ENCODE measurements around the gene AGRN.
"Not testable (repeated sequence)": the region's sequence is repeated elsewhere in the genome, so short reads cannot be mapped to it uniquely, and the experiment has no call there.

The AGRN gene

GRCh38 chr1:1092894-1093609 is 73.1 kb downstream of the AGRN start:
- no peak for DNase-seq (ENCODE audit: low read depth)

- DNase-seq (ENCODE audit: low read depth), result no peak
These were observed 73.7 kb downstream of the AGRN start for GRCh38 chr1:1093610-1093943.

GRCh38 chr1:1094981-1095380 is 75.1 kb downstream of the AGRN start:
- no peak for DNase-seq (ENCODE audit: low read depth)

GRCh38 chr1:1096136-1096535 is 76.2 kb downstream of the AGRN start:
- DNase-seq (ENCODE audit: low read depth), result not testable (repeated sequence)

GRCh38 chr1:1098681-1099421 is 78.9 kb downstream of the AGRN start:
- DNase-seq (ENCODE audit: low read depth), result no peak

- DNase-seq (ENCODE audit: low read depth), result no peak
These were observed 79.7 kb downstream of the AGRN start for GRCh38 chr1:1099506-1100183.

GRCh38 chr1:1100296-1100695 is 80.4 kb downstream of the AGRN start:
- DNase-seq (ENCODE audit: low read depth), result no peak

GRCh38 chr1:1101503-1101902 is 81.6 kb downstream of the AGRN start:
- no peak for DNase-seq (ENCODE audit: low read depth)

- DNase-seq (ENCODE audit: low read depth), result not testable (repeated sequence)
These were observed 84.2 kb downstream of the AGRN start for GRCh38 chr1:1104152-1104551.

Measured in stimulated activated CD8-positive, alpha-beta memory T cell treated with anti-CD3 and anti-CD28 coated beads, Interleukin-12 subunit alpha, Interleukin-12 subunit beta, amount 100 ng/mL, for 4 hours (primary cell).